MM.1S (cell line): ENCODE measurements around the gene GTPBP4.

Experiments
- DNase-seq: peaks from one replicate; pipeline ENCODE4 v3.0.0-alpha.2; 2015
- H2AFZ ChIP-seq: fragments of 300-600 bp; sonication (generic); 2 replicates; pipeline ENCODE4 v1.6.0; 2016; ENCODE audit warnings: antibody characterized with exemption, low read length
- H3F3A ChIP-seq: fragments of 300-600 bp; sonication (generic); 2 replicates; pipeline ENCODE4 v1.6.1; 2016; ENCODE audit warnings: mild to moderate bottlenecking, antibody characterized with exemption, low read length, moderate library complexity, mixed read lengths; ENCODE audit not compliant: insufficient read depth
- H3K27ac ChIP-seq: fragments of 300-600 bp; sonication (generic); 2 replicates; pipeline ENCODE4 v1.5.1; 2016; ENCODE audit warnings: mild to moderate bottlenecking, low read length
- H3K27me3 ChIP-seq: fragments of 300-600 bp; sonication (generic); replicated peaks from 2 replicates; pipeline ENCODE4 v1.6.0; 2016; ENCODE audit warnings: low read length; ENCODE audit not compliant: insufficient read depth
- H3K36me3 ChIP-seq: fragments of 300-600 bp; sonication (generic); replicated peaks from 2 replicates; pipeline ENCODE4 v1.6.1; 2016; ENCODE audit warnings: mild to moderate bottlenecking, low read length, mixed read lengths; ENCODE audit not compliant: insufficient read depth
- H3K4me1 ChIP-seq: fragments of 300-600 bp; sonication (generic); 2 replicates; pipeline ENCODE4 v1.6.1; 2016; ENCODE audit warnings: low read length, mixed read lengths
- H3K4me2 ChIP-seq: fragments of 300-600 bp; sonication (generic); 2 replicates; pipeline ENCODE4 v1.6.0; 2016; ENCODE audit warnings: low read depth, low read length
- H3K4me3 ChIP-seq: fragments of 300-600 bp; sonication (generic); 2 replicates; pipeline ENCODE4 v1.5.1; 2016; ENCODE audit warnings: low read length, mixed read lengths
- H3K79me2 ChIP-seq: fragments of 300-600 bp; sonication (generic); 2 replicates; pipeline ENCODE4 v1.6.1; 2016; ENCODE audit warnings: mixed run types, low read length, mixed read lengths
- H3K9ac ChIP-seq: fragments of 300-600 bp; sonication (generic); 2 replicates; pipeline ENCODE4 v1.6.1; 2016; ENCODE audit warnings: low read length, mixed read lengths
- H3K9me2 ChIP-seq: fragments of 300-600 bp; sonication (generic); replicated peaks from 2 replicates; pipeline ENCODE4 v1.6.1; 2016; ENCODE audit warnings: mild to moderate bottlenecking, low read length, mixed read lengths; ENCODE audit not compliant: insufficient read depth
- H3K9me3 ChIP-seq: fragments of 300-600 bp; sonication (generic); replicated peaks from 2 replicates; pipeline ENCODE4 v1.6.1; 2016; ENCODE audit warnings: mild to moderate bottlenecking, low read length, mixed read lengths; ENCODE audit not compliant: insufficient read depth
- H4K20me1 ChIP-seq: fragments of 300-600 bp; sonication (generic); 2 replicates; pipeline ENCODE4 v1.6.1; 2016; ENCODE audit warnings: mild to moderate bottlenecking, low read length, moderate library complexity, mixed read lengths; ENCODE audit not compliant: insufficient read depth
- EZH2 ChIP-seq: fragments of 300-600 bp; sonication (generic); optimal IDR thresholded peaks from 2 replicates; pipeline ENCODE3; 2017; ENCODE audit warnings: low read depth, mild to moderate bottlenecking, antibody characterized with exemption, low read length, mixed read lengths
- EZH2phosphoT487 ChIP-seq: fragments of 300-600 bp; sonication (generic); IDR thresholded peaks from 2 replicates; pipeline ENCODE4 v1.6.1; 2018; ENCODE audit warnings: antibody characterized with exemption, low read length
- TF ChIP-seq, protein P1 (sequence below): fragments of 300-600 bp; sonication (generic); IDR thresholded peaks from 2 replicates; pipeline ENCODE4 v1.5.1; 2016; ENCODE audit warnings: antibody characterized with exemption, low read length, mixed read lengths

Gene GTPBP4

GRCh38 chr10:1058017-1058416, 69.8 kb downstream of the GTPBP4 start:
- Histone ChIP-seq H4K20me1 (no peaks in the 10 kb centered on the region), H3K4me1 (peaks cover 23% of the 10 kb centered on the region), H3K27me3 (no peaks in the 10 kb centered on the region), H3K79me2 (peaks cover 96% of the 10 kb centered on the region), H3K9me3 (no peaks in the 10 kb centered on the region), H3K27ac (no peak overlapping the region), H3K9ac (no peak overlapping the region), H3K4me3 (no peak overlapping the region), H3K9me2 (no peaks in the 10 kb centered on the region), H3K36me3 (no peaks in the 10 kb centered on the region), H2AFZ (no peak overlapping the region), H3F3A (no peaks in the 10 kb centered on the region), H3K4me2 (peak overlapping the region; percentile 73; the same call in 1 of the 2 replicates)
- DNase-seq = no peak
- TF ChIP-seq, protein P1, sequence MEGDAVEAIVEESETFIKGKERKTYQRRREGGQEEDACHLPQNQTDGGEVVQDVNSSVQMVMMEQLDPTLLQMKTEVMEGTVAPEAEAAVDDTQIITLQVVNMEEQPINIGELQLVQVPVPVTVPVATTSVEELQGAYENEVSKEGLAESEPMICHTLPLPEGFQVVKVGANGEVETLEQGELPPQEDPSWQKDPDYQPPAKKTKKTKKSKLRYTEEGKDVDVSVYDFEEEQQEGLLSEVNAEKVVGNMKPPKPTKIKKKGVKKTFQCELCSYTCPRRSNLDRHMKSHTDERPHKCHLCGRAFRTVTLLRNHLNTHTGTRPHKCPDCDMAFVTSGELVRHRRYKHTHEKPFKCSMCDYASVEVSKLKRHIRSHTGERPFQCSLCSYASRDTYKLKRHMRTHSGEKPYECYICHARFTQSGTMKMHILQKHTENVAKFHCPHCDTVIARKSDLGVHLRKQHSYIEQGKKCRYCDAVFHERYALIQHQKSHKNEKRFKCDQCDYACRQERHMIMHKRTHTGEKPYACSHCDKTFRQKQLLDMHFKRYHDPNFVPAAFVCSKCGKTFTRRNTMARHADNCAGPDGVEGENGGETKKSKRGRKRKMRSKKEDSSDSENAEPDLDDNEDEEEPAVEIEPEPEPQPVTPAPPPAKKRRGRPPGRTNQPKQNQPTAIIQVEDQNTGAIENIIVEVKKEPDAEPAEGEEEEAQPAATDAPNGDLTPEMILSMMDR = no peak
- TF ChIP-seq EZH2 (no peak), EZH2phosphoT487 (no peak)

- Histone ChIP-seq H4K20me1 (no peaks in the 10 kb centered on the region), H3K4me2 (no peak overlapping the region), H3K9me3 (no peaks in the 10 kb centered on the region), H3K9ac (no peak overlapping the region), H3F3A (no peaks in the 10 kb centered on the region), H2AFZ (no peak overlapping the region), H3K79me2 (peaks cover 78% of the 10 kb centered on the region), H3K27me3 (no peaks in the 10 kb centered on the region), H3K9me2 (no peaks in the 10 kb centered on the region), H3K27ac (no peak overlapping the region), H3K36me3 (no peaks in the 10 kb centered on the region), H3K4me3 (no peak overlapping the region), H3K4me1 (peaks cover 18% of the 10 kb centered on the region)
- TF ChIP-seq EZH2 (no peak), EZH2phosphoT487 (no peak)
- TF ChIP-seq, protein P1 = no peak
- no peak for DNase-seq
Measured at GRCh38 chr10:1059902-1060301, 71.7 kb downstream of the GTPBP4 start.

- Histone ChIP-seq H3K36me3 (no peaks in the 10 kb centered on the region), H2AFZ (no peak overlapping the region), H3K27ac (no peak overlapping the region), H4K20me1 (no peaks in the 10 kb centered on the region), H3K9ac (no peak overlapping the region), H3K4me1 (peaks cover 14% of the 10 kb centered on the region), H3K27me3 (no peaks in the 10 kb centered on the region), H3K9me3 (no peaks in the 10 kb centered on the region), H3F3A (no peaks in the 10 kb centered on the region), H3K4me2 (no peak overlapping the region), H3K4me3 (no peak overlapping the region), H3K79me2 (peaks cover 59% of the 10 kb centered on the region), H3K9me2 (no peaks in the 10 kb centered on the region)
- TF ChIP-seq, protein P1 = no peak
- TF ChIP-seq EZH2 = no peak
- TF ChIP-seq EZH2phosphoT487 = no peak
- no peak for DNase-seq
Measured at GRCh38 chr10:1061930-1062774, 73.9 kb downstream of the GTPBP4 start.
